Ishikawa (cell line): ENCODE measurements around the gene MICALL2.

Source experiments
- CEBPB ChIP-seq: IDR thresholded peaks from 2 replicates; pipeline ENCODE4 v1.6.1; 2012
- CREB1 ChIP-seq: IDR thresholded peaks from 2 replicates; pipeline ENCODE4 v1.6.1; 2012; ENCODE audit warnings: low read depth
- EGR1 ChIP-seq: IDR thresholded peaks from 2 replicates; pipeline ENCODE4 v1.6.1; 2012
- EP300 ChIP-seq: IDR thresholded peaks from 2 replicates; pipeline ENCODE4 v1.6.1; 2012; ENCODE audit warnings: borderline replicate concordance
- FOXM1 ChIP-seq: IDR thresholded peaks from 2 replicates; pipeline ENCODE4 v1.6.1; 2012; ENCODE audit warnings: low read depth, borderline replicate concordance
- MAX ChIP-seq: IDR thresholded peaks from 2 replicates; pipeline ENCODE4 v1.6.1; 2012
- NFIC ChIP-seq: IDR thresholded peaks from 2 replicates; pipeline ENCODE4 v1.6.1; 2012
- RAD21 ChIP-seq: IDR thresholded peaks from 2 replicates; pipeline ENCODE4 v1.6.1; 2012; ENCODE audit warnings: low read depth
- REST ChIP-seq: IDR thresholded peaks from 2 replicates; pipeline ENCODE4 v1.6.1; 2012; ENCODE audit warnings: low read depth, mild to moderate bottlenecking
- TAF1 ChIP-seq: IDR thresholded peaks from 2 replicates; pipeline ENCODE4 v1.6.1; 2012; ENCODE audit warnings: low read depth, mild to moderate bottlenecking
- TCF12 ChIP-seq: IDR thresholded peaks from 2 replicates; pipeline ENCODE4 v1.6.1; 2012; ENCODE audit warnings: low read depth
- TEAD4 ChIP-seq: IDR thresholded peaks from 2 replicates; pipeline ENCODE4 v1.6.1; 2012
- USF1 ChIP-seq: IDR thresholded peaks from 2 replicates; pipeline ENCODE4 v1.6.1; 2012
- YY1 ChIP-seq: IDR thresholded peaks from 2 replicates; pipeline ENCODE4 v1.6.1; 2012; ENCODE audit warnings: low read depth
- ZBTB7A ChIP-seq: IDR thresholded peaks from 2 replicates; pipeline ENCODE4 v1.6.1; 2012; ENCODE audit warnings: low read depth

MICALL2 gene

GRCh38 chr7:1503390-1503789, 44.1 kb upstream of the MICALL2 start:
- TF ChIP-seq RAD21 (no peak), TCF12 (no peak)

GRCh38 chr7:1502845-1503244, 43.6 kb upstream of the MICALL2 start:
- no peak for TF ChIP-seq REST

GRCh38 chr7:1501487-1502270, 42.4 kb upstream of the MICALL2 start:
- TF ChIP-seq EP300 (no peak), YY1 (no peak), TAF1 (no peak), TCF12 (no peak), TEAD4 (no peak), NFIC (no peak), CREB1 (no peak), USF1 (no peak), CEBPB (no peak), ZBTB7A (no peak), FOXM1 (no peak), RAD21 (no peak), EGR1 (no peak), REST (no peak), MAX (no peak)

GRCh38 chr7:1500064-1500807, 41.0 kb upstream of the MICALL2 start:
- TF ChIP-seq EP300 (no peak), CREB1 (no peak), TEAD4 (no peak), CEBPB (no peak), RAD21 (no peak), YY1 (no peak), USF1 (no peak), FOXM1 (no peak), TAF1 (no peak), ZBTB7A (no peak), EGR1 (no peak)

- TF ChIP-seq RAD21 (no peak), EP300 (no peak), USF1 (no peak), YY1 (no peak), CEBPB (no peak), MAX (no peak), CREB1 (no peak), ZBTB7A (no peak), TCF12 (no peak), NFIC (no peak)
Observed at GRCh38 chr7:1499367-1500029, 40.2 kb upstream of the MICALL2 start.
